ENCODE data around the gene PGA3. TPM values are rescaled to one million over a fixed set of nuclear protein-coding genes. Genes with fewer than 3 reads are reported as not detected.

Gene PGA3
- total RNA-seq, 2 donors from 2014 or later = not detected

Other genes starting within 250 kb of the PGA3 start
- gene CD6, start 231.8 kb upstream of the PGA3 start, total RNA-seq = 1 to 10 TPM in 1 of 2 donors, under 1 TPM in 1; 0.67 to 1.9 TPM
- gene CD5, start 101.0 kb upstream of the PGA3 start, total RNA-seq = 1 to 10 TPM in 1 of 2 donors, under 1 TPM in 1; 0.21 to 1.0 TPM
- gene VPS37C, start 42.1 kb upstream of the PGA3 start, total RNA-seq = 10 to 100 TPM; 25.4 to 27.3 TPM
- gene PGA4, start 18.8 kb downstream of the PGA3 start, total RNA-seq = under 1 TPM; 0.14 to 0.52 TPM
- under 1 TPM in 1 of 2 donors, not detected in 1; 0.22 TPM for gene PGA5, start 37.7 kb downstream of the PGA3 start, total RNA-seq
- under 1 TPM; 0.36 to 0.76 TPM for gene VWCE, start 91.8 kb downstream of the PGA3 start, total RNA-seq
- gene DDB1, start 129.6 kb downstream of the PGA3 start, total RNA-seq = 100 to 1,000 TPM; 138 to 149 TPM
- 10 to 100 TPM; 58.5 to 61.5 TPM for gene TKFC, start 129.7 kb downstream of the PGA3 start, total RNA-seq
- gene CYB561A3, start 158.4 kb downstream of the PGA3 start, total RNA-seq = 10 to 100 TPM; 80.6 to 80.8 TPM
- 10 to 100 TPM; 33.9 to 40.5 TPM for gene TMEM138, start 158.9 kb downstream of the PGA3 start, total RNA-seq
- gene TMEM216, start 189.1 kb downstream of the PGA3 start, total RNA-seq = 1 to 10 TPM; 7.9 to 8.5 TPM
- gene CPSF7, start 226.5 kb downstream of the PGA3 start, total RNA-seq = 10 to 100 TPM; 58.1 to 59.0 TPM
- 10 to 100 TPM; 33.4 to 39.2 TPM for gene SDHAF2, start 226.6 kb downstream of the PGA3 start, total RNA-seq